HG02970 (cell line): ENCODE measurements around the gene IFFO2.

ENCODE experiments used
- ATAC-seq: cut with Tn5 transposase; IDR thresholded peaks from one replicate; pipeline ENCODE4 v1.9.1; 2021; ENCODE audit warnings: mild to moderate bottlenecking, moderate library complexity, moderate number of reproducible peaks; ENCODE audit not compliant: unreplicated experiment, low FRiP score

The IFFO2 gene

GRCh38 chr1:18939398-18940302 lies 16.8 kb downstream of the IFFO2 start:
- no peak for ATAC-seq

GRCh38 chr1:18938707-18939070 lies 17.8 kb downstream of the IFFO2 start:
- ATAC-seq: no peak

GRCh38 chr1:18938008-18938706 lies 18.3 kb downstream of the IFFO2 start:
- ATAC-seq: no peak

GRCh38 chr1:18937539-18937938 lies 18.9 kb downstream of the IFFO2 start:
- no peak for ATAC-seq

GRCh38 chr1:18936814-18937481 lies 19.5 kb downstream of the IFFO2 start:
- no peak for ATAC-seq

- no peak for ATAC-seq
Observed at GRCh38 chr1:18936471-18936813, 20.0 kb downstream of the IFFO2 start.

- ATAC-seq: no peak
Observed at GRCh38 chr1:18934205-18935000, 22.1 kb downstream of the IFFO2 start.

- no peak for ATAC-seq
Observed at GRCh38 chr1:18932879-18933278, 23.6 kb downstream of the IFFO2 start.

GRCh38 chr1:18932387-18932786 lies 24.1 kb downstream of the IFFO2 start:
- no peak for ATAC-seq

- ATAC-seq: no peak
Observed at GRCh38 chr1:18931730-18932129, 24.7 kb downstream of the IFFO2 start.

- no peak for ATAC-seq
Observed at GRCh38 chr1:18929686-18930085, 26.8 kb downstream of the IFFO2 start.

- no peak for ATAC-seq
Observed at GRCh38 chr1:18928985-18929384, 27.5 kb downstream of the IFFO2 start.

- ATAC-seq: no peak
Observed at GRCh38 chr1:18928406-18928805, 28.1 kb downstream of the IFFO2 start.

- ATAC-seq: no peak
Observed at GRCh38 chr1:18927654-18928272, 28.7 kb downstream of the IFFO2 start.

- no peak for ATAC-seq
Observed at GRCh38 chr1:18927082-18927653, 29.3 kb downstream of the IFFO2 start.

- peak; percentile 60 for ATAC-seq
Observed at GRCh38 chr1:18926315-18927081, 30.0 kb downstream of the IFFO2 start.

GRCh38 chr1:18925279-18925678 lies 31.2 kb downstream of the IFFO2 start:
- ATAC-seq: no peak

GRCh38 chr1:18924221-18924691 lies 32.2 kb downstream of the IFFO2 start:
- ATAC-seq: no peak

- no peak for ATAC-seq
Observed at GRCh38 chr1:18923756-18924211, 32.7 kb downstream of the IFFO2 start.
